H9 (cell line): Measurements from ENCODE around the gene PCGF5. TPM values are rescaled to one million over a fixed set of nuclear protein-coding genes. Genes with fewer than 3 reads are reported as not detected.

ENCODE experiments used
- DNase-seq: peaks from one replicate; pipeline ENCODE4 v3.0.0-alpha.2; 2017
- H2AFZ ChIP-seq: one replicate; pipeline ENCODE4 v1.6.1; 2013; ENCODE audit warnings: mild to moderate bottlenecking, low read length, control low read depth, moderate library complexity
- H2AK5ac ChIP-seq: 2 replicates; pipeline ENCODE4 v1.6.1; 2013; ENCODE audit warnings: low read length, control low read depth, mixed read lengths; ENCODE audit not compliant: insufficient read length
- H2BK120ac ChIP-seq: one replicate; pipeline ENCODE4 v1.6.1; 2013; ENCODE audit warnings: low read depth, mild to moderate bottlenecking, low read length, control low read depth, inconsistent platforms; ENCODE audit not compliant: poor library complexity, severe bottlenecking
- H2BK12ac ChIP-seq: 2 replicates; pipeline ENCODE4 v1.6.1; 2013; ENCODE audit warnings: low read length, control low read depth, mixed read lengths, low read depth; ENCODE audit not compliant: insufficient read length
- H2BK15ac ChIP-seq: 2 replicates; pipeline ENCODE4 v1.6.1; 2013; ENCODE audit warnings: low read depth, low read length, control low read depth
- H2BK20ac ChIP-seq: one replicate; pipeline ENCODE4 v1.6.1; 2013; ENCODE audit warnings: low read depth, mild to moderate bottlenecking, low read length, control low read depth, inconsistent platforms; ENCODE audit not compliant: poor library complexity, severe bottlenecking
- H2BK5ac ChIP-seq: 2 replicates; pipeline ENCODE4 v1.6.1; 2013; ENCODE audit warnings: low read length, control low read depth, mixed read lengths; ENCODE audit not compliant: insufficient read length
- H3K14ac ChIP-seq: 2 replicates; pipeline ENCODE4 v1.6.1; 2013; ENCODE audit warnings: low read length, control low read depth; ENCODE audit not compliant: insufficient read depth
- H3K18ac ChIP-seq: 2 replicates; pipeline ENCODE4 v1.6.1; 2013; ENCODE audit warnings: low read depth, mild to moderate bottlenecking, mixed read lengths, low read length, control low read depth; ENCODE audit not compliant: insufficient read length
- H3K23ac ChIP-seq: 2 replicates; pipeline ENCODE4 v1.6.1; 2013; ENCODE audit warnings: low read length, control low read depth, mixed read lengths, low read depth; ENCODE audit not compliant: insufficient read length
- H3K23me2 ChIP-seq: 2 replicates; pipeline ENCODE4 v1.6.1; 2013; ENCODE audit warnings: low read depth, mild to moderate bottlenecking, mixed read lengths, low read length, control low read depth; ENCODE audit not compliant: insufficient read length, poor library complexity, severe bottlenecking
- H3K27ac ChIP-seq: 2 replicates; pipeline ENCODE4 v1.5.1; 2013; ENCODE audit warnings: low read length, control low read depth, mixed read lengths, low read depth; ENCODE audit not compliant: insufficient read length
- H3K27me3 ChIP-seq: 2 replicates; pipeline ENCODE4 v1.6.1; 2013; ENCODE audit warnings: low read length, control low read depth, inconsistent platforms; ENCODE audit not compliant: insufficient read depth
- H3K4ac ChIP-seq: 2 replicates; pipeline ENCODE4 v1.6.1; 2013; ENCODE audit warnings: low read depth, mild to moderate bottlenecking, control low read depth, inconsistent platforms, low read length, moderate library complexity
- H3K4me1 ChIP-seq: 2 replicates; pipeline ENCODE4 v1.6.1; 2013; ENCODE audit warnings: low read length, control low read depth, inconsistent platforms; ENCODE audit not compliant: insufficient read depth
- H3K4me2 ChIP-seq: 2 replicates; pipeline ENCODE4 v1.6.1; 2013; ENCODE audit warnings: low read length, control low read depth, mixed read lengths; ENCODE audit not compliant: insufficient read length, insufficient read depth
- H3K56ac ChIP-seq: 2 replicates; pipeline ENCODE4 v1.6.1; 2013; ENCODE audit warnings: low read depth, mild to moderate bottlenecking, mixed read lengths, low read length, control low read depth; ENCODE audit not compliant: insufficient read length
- H3K79me1 ChIP-seq: 2 replicates; pipeline ENCODE4 v1.6.1; 2013; ENCODE audit warnings: low read depth, mild to moderate bottlenecking, moderate library complexity, low read length, control low read depth, inconsistent platforms; ENCODE audit not compliant: insufficient read depth, poor library complexity, severe bottlenecking
- H3K79me2 ChIP-seq: 2 replicates; pipeline ENCODE4 v1.6.1; 2013; ENCODE audit warnings: low read length, control low read depth, inconsistent platforms; ENCODE audit not compliant: insufficient read depth
- H3K9ac ChIP-seq: 2 replicates; pipeline ENCODE4 v1.6.1; 2013; ENCODE audit warnings: low read length, control low read depth, mixed read lengths; ENCODE audit not compliant: insufficient read length; ENCODE audit errors: extremely low read depth
- H3K9me3 ChIP-seq: one replicate; pipeline ENCODE4 v1.6.1; 2013; ENCODE audit warnings: low read depth, low read length, inconsistent platforms; ENCODE audit not compliant: control insufficient read depth
- H3T11ph ChIP-seq: one replicate; pipeline ENCODE4 v1.6.1; 2013; ENCODE audit warnings: mild to moderate bottlenecking, low read length, control low read depth, inconsistent platforms
- H4K20me1 ChIP-seq: one replicate; pipeline ENCODE4 v1.6.1; 2013; ENCODE audit not compliant: control insufficient read depth, insufficient read length, insufficient read depth
- H4K5ac ChIP-seq: 2 replicates; pipeline ENCODE4 v1.6.1; 2013; ENCODE audit warnings: low read depth, mild to moderate bottlenecking, mixed read lengths, low read length, control low read depth; ENCODE audit not compliant: insufficient read length
- H4K8ac ChIP-seq: replicated peaks from 2 replicates; pipeline ENCODE4 v1.6.1; 2013; ENCODE audit warnings: low read length, control low read depth, mixed read lengths, low read depth; ENCODE audit not compliant: insufficient read length
- H4K91ac ChIP-seq: 2 replicates; pipeline ENCODE4 v1.6.1; 2013; ENCODE audit warnings: low read depth, mild to moderate bottlenecking, moderate library complexity, mixed read lengths, low read length, control low read depth; ENCODE audit not compliant: insufficient read length
- H3K27ac Mint-ChIP-seq, 3 experiments: 2 replicates in 2 of 3; 3 replicates in 1 of 3; pipeline ENCODE4 v1.8.0; 2020 to 2021; ENCODE audit warnings: mixed read lengths in 3 of 3, mild to moderate bottlenecking in 1 of 3, moderate library complexity in 1 of 3
- H3K27me3 Mint-ChIP-seq: 2 replicates; pipeline ENCODE4 v1.8.0; 2021; ENCODE audit warnings: low read depth, mild to moderate bottlenecking, moderate library complexity, mixed read lengths
- H3K36me3 Mint-ChIP-seq, 3 experiments: 2 replicates in 2 of 3; 3 replicates in 1 of 3; pipeline ENCODE4 v1.8.0; 2020 to 2021; ENCODE audit warnings: low read depth in 3 of 3, mixed read lengths in 3 of 3; ENCODE audit not compliant: insufficient read depth in 1 of 3
- H3K4me1 Mint-ChIP-seq, 2 experiments: 2 replicates each; pipeline ENCODE4 v1.8.0; 2020; ENCODE audit warnings: mixed read lengths in 2 of 2
- H3K4me3 Mint-ChIP-seq, 2 experiments: 2 replicates in 1 of 2; 3 replicates in 1 of 2; pipeline ENCODE4 v1.8.0; 2020 to 2021; ENCODE audit warnings: mild to moderate bottlenecking in 2 of 2, mixed read lengths in 2 of 2, moderate library complexity in 1 of 2
- H3K9me3 Mint-ChIP-seq, 2 experiments: 2 replicates in 1 of 2; 3 replicates in 1 of 2; pipeline ENCODE4 v1.8.0; 2020; ENCODE audit warnings: mild to moderate bottlenecking in 2 of 2, mixed read lengths in 2 of 2, moderate library complexity in 1 of 2
- WGBS: extraction: QIAGEN DNeasy Blood & Tissue Kit; methylation state at CpG from one replicate; pipeline ENCODE4 v1.1.7; 2013; ENCODE audit warnings: missing lambda C conversion rate, low lambda C conversion rate, mixed read lengths; ENCODE audit not compliant: insufficient read length; ENCODE audit errors: extremely low coverage; 5-methylcytosine and 5-hydroxymethylcytosine counted together
- total RNA-seq: library from RNA; stranded (reverse); gene quantifications from 2 replicates; pipeline ENCODE4 v1.2.1, GENCODE V29; 2021
- TF ChIP-seq, protein P1 (sequence below): fragments of 200-600 bp; sonication (generic); conservative IDR thresholded peaks from 3 replicates; pipeline ENCODE4 v1.8.0; 2021; ENCODE audit warnings: antibody characterized with exemption, mild to moderate bottlenecking

The PCGF5 gene
- total RNA-seq, 1 experiment from 2014 or later = 6.9 TPM

- no peak overlapping the region for H4K8ac ChIP-seq
- H3K4me1 ChIP-seq = no peaks in the 10 kb centered on the region
- TF ChIP-seq, protein P1, sequence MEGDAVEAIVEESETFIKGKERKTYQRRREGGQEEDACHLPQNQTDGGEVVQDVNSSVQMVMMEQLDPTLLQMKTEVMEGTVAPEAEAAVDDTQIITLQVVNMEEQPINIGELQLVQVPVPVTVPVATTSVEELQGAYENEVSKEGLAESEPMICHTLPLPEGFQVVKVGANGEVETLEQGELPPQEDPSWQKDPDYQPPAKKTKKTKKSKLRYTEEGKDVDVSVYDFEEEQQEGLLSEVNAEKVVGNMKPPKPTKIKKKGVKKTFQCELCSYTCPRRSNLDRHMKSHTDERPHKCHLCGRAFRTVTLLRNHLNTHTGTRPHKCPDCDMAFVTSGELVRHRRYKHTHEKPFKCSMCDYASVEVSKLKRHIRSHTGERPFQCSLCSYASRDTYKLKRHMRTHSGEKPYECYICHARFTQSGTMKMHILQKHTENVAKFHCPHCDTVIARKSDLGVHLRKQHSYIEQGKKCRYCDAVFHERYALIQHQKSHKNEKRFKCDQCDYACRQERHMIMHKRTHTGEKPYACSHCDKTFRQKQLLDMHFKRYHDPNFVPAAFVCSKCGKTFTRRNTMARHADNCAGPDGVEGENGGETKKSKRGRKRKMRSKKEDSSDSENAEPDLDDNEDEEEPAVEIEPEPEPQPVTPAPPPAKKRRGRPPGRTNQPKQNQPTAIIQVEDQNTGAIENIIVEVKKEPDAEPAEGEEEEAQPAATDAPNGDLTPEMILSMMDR = no peak
- no peaks in the 10 kb centered on the region for H3K79me2 ChIP-seq
- H3K79me1 ChIP-seq = no peaks in the 10 kb centered on the region
- H3K18ac ChIP-seq = no peak overlapping the region
- no peak overlapping the region for H2BK5ac ChIP-seq
- H3K9me3 ChIP-seq = no peaks in the 10 kb centered on the region
- peaks cover 26 to 47% of the 10 kb centered on the region in 2 experiments; a peak in 4 of 5 replicates for H3K9me3 Mint-ChIP-seq
- no peak overlapping the region for H4K91ac ChIP-seq
- H3K56ac ChIP-seq = no peak overlapping the region
- no CpG with 5 or more reads among the region's 4 CpGs for WGBS
- H3K27ac Mint-ChIP-seq = no peak overlapping the region
- no peak overlapping the region for H4K5ac ChIP-seq
- no peaks in the 10 kb centered on the region for H3K4me1 Mint-ChIP-seq
- H4K20me1 ChIP-seq = no peaks in the 10 kb centered on the region
- no peak overlapping the region for H3K14ac ChIP-seq
- H3T11ph ChIP-seq = no peak overlapping the region
- H3K4me3 Mint-ChIP-seq = no peak overlapping the region
- no peak overlapping the region for H2BK20ac ChIP-seq
- H3K4me2 ChIP-seq = no peak overlapping the region
- no peak overlapping the region for H2BK120ac ChIP-seq
- no peak overlapping the region for H2AFZ ChIP-seq
- peaks cover 3 to 16% (median 10%) of the 10 kb centered on the region in 3 experiments; a peak in 6 of 7 replicates for H3K36me3 Mint-ChIP-seq
- H3K23me2 ChIP-seq = no peaks in the 10 kb centered on the region
- H3K9ac ChIP-seq = no peak overlapping the region
- H3K27me3 Mint-ChIP-seq = peaks cover 4% of the 10 kb centered on the region
- H3K4ac ChIP-seq = no peak overlapping the region
- H2BK15ac ChIP-seq = no peak overlapping the region
- H2AK5ac ChIP-seq = no peak overlapping the region
- no peak overlapping the region for H2BK12ac ChIP-seq
- H3K23ac ChIP-seq = no peak overlapping the region
- no peak overlapping the region for H3K27ac ChIP-seq
- no peak for DNase-seq
- no peaks in the 10 kb centered on the region for H3K27me3 ChIP-seq
Measured at GRCh38 chr10:91328320-91328984, 108.0 kb downstream of the PCGF5 start.

Other genes starting within 250 kb of the PCGF5 start
- 10.9 and 13.4 TPM in 2 replicates for gene HECTD2, start 189.7 kb downstream of the PCGF5 start, total RNA-seq